GM19455 (cell line): Measurements from ENCODE around the gene TMEM240.
"Not testable (repeated sequence)": the region's sequence is repeated elsewhere in the genome, so short reads cannot be mapped to it uniquely, and the experiment has no call there.

Experiments
- ATAC-seq: cut with Tn5 transposase; IDR thresholded peaks from one replicate; pipeline ENCODE4 v1.9.1; 2021; ENCODE audit not compliant: unreplicated experiment

TMEM240 gene

GRCh38 chr1:1524750-1525383, 15.6 kb downstream of the TMEM240 start:
- not testable (repeated sequence) for ATAC-seq

- ATAC-seq = not testable (repeated sequence)
Measured at GRCh38 chr1:1523651-1524050, 16.8 kb downstream of the TMEM240 start.

- not testable (repeated sequence) for ATAC-seq
Measured at GRCh38 chr1:1523226-1523625, 17.2 kb downstream of the TMEM240 start.

GRCh38 chr1:1522536-1522935, 17.9 kb downstream of the TMEM240 start:
- ATAC-seq = not testable (repeated sequence)

- ATAC-seq = no peak
Measured at GRCh38 chr1:1521331-1521730, 19.1 kb downstream of the TMEM240 start.

- not testable (repeated sequence) for ATAC-seq
Measured at GRCh38 chr1:1519805-1520505, 20.5 kb downstream of the TMEM240 start.

- ATAC-seq = not testable (repeated sequence)
Measured at GRCh38 chr1:1518621-1519007, 21.8 kb downstream of the TMEM240 start.

- ATAC-seq = no peak
Measured at GRCh38 chr1:1517973-1518620, 22.3 kb downstream of the TMEM240 start.

GRCh38 chr1:1516923-1517322, 23.5 kb downstream of the TMEM240 start:
- not testable (repeated sequence) for ATAC-seq

- not testable (repeated sequence) for ATAC-seq
Measured at GRCh38 chr1:1514376-1514775, 26.0 kb downstream of the TMEM240 start.

- not testable (repeated sequence) for ATAC-seq
Measured at GRCh38 chr1:1513675-1514074, 26.7 kb downstream of the TMEM240 start.

- peak; percentile 16 for ATAC-seq
Measured at GRCh38 chr1:1512425-1512824, 28.0 kb downstream of the TMEM240 start.

GRCh38 chr1:1511533-1512285, 28.7 kb downstream of the TMEM240 start, which contains the start of gene ATAD3A:
Gene ATAD3A (plus strand): TSS chr1:1512162. CDS start chr1:1512269, 107 bp downstream.
- peak; percentile 79 for ATAC-seq

- ATAC-seq = no peak
Measured at GRCh38 chr1:1510912-1511532, 29.4 kb downstream of the TMEM240 start.

GRCh38 chr1:1509465-1509850, 31.0 kb downstream of the TMEM240 start:
- ATAC-seq = not testable (repeated sequence)

GRCh38 chr1:1508775-1509464, 31.5 kb downstream of the TMEM240 start:
- ATAC-seq = not testable (repeated sequence)

- ATAC-seq = no peak
Measured at GRCh38 chr1:1507305-1507704, 33.1 kb downstream of the TMEM240 start.

- ATAC-seq = not testable (repeated sequence)
Measured at GRCh38 chr1:1505801-1506200, 34.6 kb downstream of the TMEM240 start.

- not testable (repeated sequence) for ATAC-seq
Measured at GRCh38 chr1:1505366-1505798, 35.0 kb downstream of the TMEM240 start.

- ATAC-seq = not testable (repeated sequence)
Measured at GRCh38 chr1:1504777-1505365, 35.6 kb downstream of the TMEM240 start.
